Measurements from ENCODE around the gene ZRANB3.

DNA sequence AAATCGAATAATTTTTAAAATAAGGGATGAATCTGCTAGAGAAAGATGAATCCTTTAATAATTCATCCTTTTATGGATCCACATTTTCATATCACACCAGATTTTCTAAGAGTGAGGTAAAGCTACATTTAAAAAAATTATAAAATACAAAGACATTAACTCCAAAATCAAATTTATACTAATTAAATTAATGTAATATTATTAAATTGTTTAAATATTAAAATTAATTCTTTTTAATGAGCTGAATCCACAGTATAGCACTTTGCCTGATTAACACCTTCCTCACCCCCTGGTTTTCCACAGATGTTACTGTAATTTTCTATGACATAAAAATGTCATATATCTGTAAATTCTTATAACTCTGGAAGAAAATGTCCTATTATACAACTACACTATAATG, 26.2 kb downstream of the ZRANB3 start:
- TF ChIP-seq SIN3A (IDR thresholded peaks at IDR 0.05; ENCODE audit: borderline replicate concordance, insufficient read depth, low read length) (no peak), POLR2AphosphoS5 (IDR thresholded peaks at IDR 0.05; ENCODE audit: low read depth, low read length) (no peak)

Measured in PFSK-1 (cell line).